Measurements from ENCODE around the gene SNX8.
A peak's percentile ranks its signal among the peaks of the same experiment; 100 is the strongest.

SNX8 gene

GRCh38 chr7:2213551-2214215, 100.6 kb downstream of the SNX8 start:
- peaks cover 0 to 5% (median 0%) of the 10 kb centered on the region in 5 donors for H3K9me3 ChIP-seq (ENCODE audit: control insufficient read depth in 5 of 5, low read length in 5 of 5)
- H3K4me3 ChIP-seq (ENCODE audit: low read depth in 1 of 5, low read length in 5 of 5): no peak overlapping the region
- H3K9ac ChIP-seq (ENCODE audit: low read length in 5 of 5): no peak overlapping the region
- no peak overlapping the region for H3K27ac ChIP-seq (ENCODE audit: low read depth, low read length)
- no peaks in the 10 kb centered on the region for H3K27me3 ChIP-seq (ENCODE audit: control insufficient read depth in 5 of 5, insufficient read depth in 4 of 5, low read length in 5 of 5)
- no peaks in the 10 kb centered on the region for H3K4me1 ChIP-seq (ENCODE audit: control insufficient read depth in 5 of 5, insufficient read depth in 5 of 5, low read length in 5 of 5)
- H3K36me3 ChIP-seq (ENCODE audit: control insufficient read depth in 5 of 5, insufficient read depth in 5 of 5, low read length in 5 of 5): peaks cover 0 to 85% (median 76%) of the 10 kb centered on the region in 5 donors

DNA sequence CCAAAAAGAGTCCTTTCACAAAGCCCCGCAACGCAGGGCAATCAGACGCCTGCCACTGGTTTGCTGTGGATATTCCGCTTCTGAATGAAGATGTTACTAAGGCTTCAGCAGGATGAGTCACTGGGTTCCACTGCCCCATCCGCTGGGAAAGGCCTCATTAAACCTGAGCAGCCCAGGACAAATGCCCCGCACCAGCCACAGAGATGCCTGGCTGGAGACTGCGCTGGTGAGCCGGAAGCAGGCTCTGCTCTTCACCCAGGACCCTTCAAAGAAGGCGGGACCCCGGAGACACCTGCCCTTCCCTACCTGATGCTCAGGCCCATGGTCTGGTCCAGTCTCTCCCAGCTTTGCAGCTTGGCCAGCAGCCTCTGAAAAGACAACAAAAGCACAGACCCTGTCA, 101.3 kb downstream of the SNX8 start:
- no peak overlapping the region for H3K9ac ChIP-seq (ENCODE audit: low read length in 5 of 5)
- no peaks in the 10 kb centered on the region for H3K27me3 ChIP-seq (ENCODE audit: control insufficient read depth in 5 of 5, insufficient read depth in 4 of 5, low read length in 5 of 5)
- H3K9me3 ChIP-seq (ENCODE audit: control insufficient read depth in 5 of 5, low read length in 5 of 5): peaks cover 0 to 5% (median 0%) of the 10 kb centered on the region in 5 donors
- H3K4me1 ChIP-seq (ENCODE audit: control insufficient read depth in 5 of 5, insufficient read depth in 5 of 5, low read length in 5 of 5): no peaks in the 10 kb centered on the region
- H3K27ac ChIP-seq (ENCODE audit: low read depth, low read length): no peak overlapping the region
- peaks cover 2 to 85% (median 73%) of the 10 kb centered on the region in 5 donors for H3K36me3 ChIP-seq (ENCODE audit: control insufficient read depth in 5 of 5, insufficient read depth in 5 of 5, low read length in 5 of 5)
- no peak overlapping the region for H3K4me3 ChIP-seq (ENCODE audit: low read depth in 1 of 5, low read length in 5 of 5)

DNA sequence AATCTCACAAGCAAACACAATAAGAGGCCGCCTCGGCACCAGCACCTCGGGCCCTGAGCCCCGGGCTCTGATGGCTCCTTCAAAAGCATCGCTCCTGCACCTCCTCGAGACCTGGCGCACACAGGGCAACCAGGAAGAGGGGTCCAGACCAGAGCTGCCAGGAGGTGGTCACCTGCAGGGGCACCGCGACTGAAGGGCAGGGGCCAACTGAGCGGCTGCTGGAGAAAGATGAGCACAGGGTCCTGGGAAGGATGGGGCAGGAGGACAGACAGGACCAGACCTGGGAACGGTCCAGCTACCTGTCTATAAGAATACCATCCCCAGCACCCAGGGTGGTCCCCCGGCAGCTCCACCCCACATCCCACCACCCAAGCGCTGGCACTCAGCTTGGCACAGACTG, 102.3 kb downstream of the SNX8 start:
- no peak overlapping the region for H3K4me3 ChIP-seq (ENCODE audit: low read depth in 1 of 5, low read length in 5 of 5)
- peaks cover 3 to 85% (median 71%) of the 10 kb centered on the region in 5 donors for H3K36me3 ChIP-seq (ENCODE audit: control insufficient read depth in 5 of 5, insufficient read depth in 5 of 5, low read length in 5 of 5)
- H3K27me3 ChIP-seq (ENCODE audit: control insufficient read depth in 5 of 5, insufficient read depth in 4 of 5, low read length in 5 of 5): no peaks in the 10 kb centered on the region
- no peak overlapping the region for H3K27ac ChIP-seq (ENCODE audit: low read depth, low read length)
- H3K9ac ChIP-seq (ENCODE audit: low read length in 5 of 5): no peak overlapping the region
- no peaks in the 10 kb centered on the region for H3K4me1 ChIP-seq (ENCODE audit: control insufficient read depth in 5 of 5, insufficient read depth in 5 of 5, low read length in 5 of 5)
- H3K9me3 ChIP-seq (ENCODE audit: control insufficient read depth in 5 of 5, low read length in 5 of 5): peaks cover 0 to 5% (median 0%) of the 10 kb centered on the region in 5 donors

GRCh38 chr7:2211259-2211880, 102.9 kb downstream of the SNX8 start:
- peaks cover 3 to 79% (median 67%) of the 10 kb centered on the region in 5 donors for H3K36me3 ChIP-seq (ENCODE audit: control insufficient read depth in 5 of 5, insufficient read depth in 5 of 5, low read length in 5 of 5)

GRCh38 chr7:2210551-2211258, 103.5 kb downstream of the SNX8 start:
- no peak overlapping the region for H3K4me3 ChIP-seq (ENCODE audit: low read depth in 1 of 5, low read length in 5 of 5)
- H3K9me3 ChIP-seq (ENCODE audit: control insufficient read depth in 5 of 5, low read length in 5 of 5): peaks cover 0 to 5% (median 0%) of the 10 kb centered on the region in 5 donors
- no peaks in the 10 kb centered on the region for H3K27me3 ChIP-seq (ENCODE audit: control insufficient read depth in 5 of 5, insufficient read depth in 4 of 5, low read length in 5 of 5)
- peaks cover 3 to 73% (median 64%) of the 10 kb centered on the region in 5 donors for H3K36me3 ChIP-seq (ENCODE audit: control insufficient read depth in 5 of 5, insufficient read depth in 5 of 5, low read length in 5 of 5)
- H3K9ac ChIP-seq (ENCODE audit: low read length in 5 of 5): no peak overlapping the region
- H3K27ac ChIP-seq (ENCODE audit: low read depth, low read length): no peak overlapping the region
- no peaks in the 10 kb centered on the region for H3K4me1 ChIP-seq (ENCODE audit: control insufficient read depth in 5 of 5, insufficient read depth in 5 of 5, low read length in 5 of 5)

More at GRCh38 chr7:2211259-2211880, 102.9 kb downstream of the SNX8 start:
- no peaks in the 10 kb centered on the region for H3K4me1 ChIP-seq (ENCODE audit: control insufficient read depth in 5 of 5, insufficient read depth in 5 of 5, low read length in 5 of 5)
- H3K27ac ChIP-seq (ENCODE audit: low read depth, low read length): no peak overlapping the region
- peaks cover 0 to 5% (median 0%) of the 10 kb centered on the region in 5 donors for H3K9me3 ChIP-seq (ENCODE audit: control insufficient read depth in 5 of 5, low read length in 5 of 5)
- H3K4me3 ChIP-seq (ENCODE audit: low read depth in 1 of 5, low read length in 5 of 5): no peak overlapping the region
- no peaks in the 10 kb centered on the region for H3K27me3 ChIP-seq (ENCODE audit: control insufficient read depth in 5 of 5, insufficient read depth in 4 of 5, low read length in 5 of 5)
- H3K9ac ChIP-seq (ENCODE audit: low read length in 5 of 5): no peak overlapping the region

DNA sequence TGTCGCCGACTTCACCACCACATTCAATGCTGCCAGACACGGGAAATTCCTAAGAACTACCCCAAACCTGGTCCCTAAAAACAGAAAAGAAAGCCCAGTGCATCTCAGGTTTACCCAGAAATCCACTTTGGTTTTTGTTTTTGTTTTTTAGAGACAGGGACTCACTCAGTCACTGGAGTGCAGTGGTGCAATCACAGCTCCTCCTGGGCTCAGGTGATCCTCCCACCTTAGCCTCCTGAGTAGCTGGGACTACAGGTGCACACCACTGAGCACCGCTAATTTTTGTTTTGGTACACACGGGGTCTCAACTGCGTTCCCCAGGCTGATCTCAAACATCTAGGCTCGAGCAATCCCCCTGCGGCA, 104.3 kb downstream of the SNX8 start:
- Histone ChIP-seq H3K36me3 (ENCODE audit: control insufficient read depth in 5 of 5, insufficient read depth in 5 of 5, low read length in 5 of 5) (peaks cover 3 to 67% (median 63%) of the 10 kb centered on the region in 5 donors), H3K27ac (ENCODE audit: low read depth, low read length) (no peak overlapping the region), H3K4me1 (ENCODE audit: control insufficient read depth in 5 of 5, insufficient read depth in 5 of 5, low read length in 5 of 5) (peaks cover 0 to 5% (median 3%) of the 10 kb centered on the region in 5 donors), H3K9me3 (ENCODE audit: control insufficient read depth in 5 of 5, low read length in 5 of 5) (no peaks in the 10 kb centered on the region), H3K4me3 (ENCODE audit: low read depth in 1 of 5, low read length in 5 of 5) (no peak overlapping the region), H3K27me3 (ENCODE audit: control insufficient read depth in 5 of 5, insufficient read depth in 4 of 5, low read length in 5 of 5) (no peaks in the 10 kb centered on the region), H3K9ac (ENCODE audit: low read length in 5 of 5) (peak overlapping the region in 1 of 5 donors; percentile 43)

- peaks cover 0 to 10% (median 7%) of the 10 kb centered on the region in 5 donors for H3K4me1 ChIP-seq (ENCODE audit: control insufficient read depth in 5 of 5, insufficient read depth in 5 of 5, low read length in 5 of 5)
- no peaks in the 10 kb centered on the region for H3K27me3 ChIP-seq (ENCODE audit: control insufficient read depth in 5 of 5, insufficient read depth in 4 of 5, low read length in 5 of 5)
- H3K36me3 ChIP-seq (ENCODE audit: control insufficient read depth in 5 of 5, insufficient read depth in 5 of 5, low read length in 5 of 5): peaks cover 3 to 65% (median 60%) of the 10 kb centered on the region in 5 donors
- H3K9me3 ChIP-seq (ENCODE audit: control insufficient read depth in 5 of 5, low read length in 5 of 5): no peaks in the 10 kb centered on the region
- peak overlapping the region in 1 of 5 donors; percentile 43 for H3K9ac ChIP-seq (ENCODE audit: low read length in 5 of 5)
- H3K4me3 ChIP-seq (ENCODE audit: low read depth in 1 of 5, low read length in 5 of 5): no peak overlapping the region
- H3K27ac ChIP-seq (ENCODE audit: low read depth, low read length): no peak overlapping the region
Measured at GRCh38 chr7:2209146-2209960, 104.9 kb downstream of the SNX8 start.

GRCh38 chr7:2208712-2209111, 105.5 kb downstream of the SNX8 start:
- Histone ChIP-seq H3K4me3 (ENCODE audit: low read depth in 1 of 5, low read length in 5 of 5) (no peak overlapping the region), H3K9me3 (ENCODE audit: control insufficient read depth in 5 of 5, low read length in 5 of 5) (no peaks in the 10 kb centered on the region), H3K4me1 (ENCODE audit: control insufficient read depth in 5 of 5, insufficient read depth in 5 of 5, low read length in 5 of 5) (peaks cover 0 to 10% (median 7%) of the 10 kb centered on the region in 5 donors), H3K36me3 (ENCODE audit: control insufficient read depth in 5 of 5, insufficient read depth in 5 of 5, low read length in 5 of 5) (peaks cover 3 to 62% (median 56%) of the 10 kb centered on the region in 5 donors), H3K9ac (ENCODE audit: low read length in 5 of 5) (no peak overlapping the region), H3K27me3 (ENCODE audit: control insufficient read depth in 5 of 5, insufficient read depth in 4 of 5, low read length in 5 of 5) (no peaks in the 10 kb centered on the region), H3K27ac (ENCODE audit: low read depth, low read length) (no peak overlapping the region)

DNA sequence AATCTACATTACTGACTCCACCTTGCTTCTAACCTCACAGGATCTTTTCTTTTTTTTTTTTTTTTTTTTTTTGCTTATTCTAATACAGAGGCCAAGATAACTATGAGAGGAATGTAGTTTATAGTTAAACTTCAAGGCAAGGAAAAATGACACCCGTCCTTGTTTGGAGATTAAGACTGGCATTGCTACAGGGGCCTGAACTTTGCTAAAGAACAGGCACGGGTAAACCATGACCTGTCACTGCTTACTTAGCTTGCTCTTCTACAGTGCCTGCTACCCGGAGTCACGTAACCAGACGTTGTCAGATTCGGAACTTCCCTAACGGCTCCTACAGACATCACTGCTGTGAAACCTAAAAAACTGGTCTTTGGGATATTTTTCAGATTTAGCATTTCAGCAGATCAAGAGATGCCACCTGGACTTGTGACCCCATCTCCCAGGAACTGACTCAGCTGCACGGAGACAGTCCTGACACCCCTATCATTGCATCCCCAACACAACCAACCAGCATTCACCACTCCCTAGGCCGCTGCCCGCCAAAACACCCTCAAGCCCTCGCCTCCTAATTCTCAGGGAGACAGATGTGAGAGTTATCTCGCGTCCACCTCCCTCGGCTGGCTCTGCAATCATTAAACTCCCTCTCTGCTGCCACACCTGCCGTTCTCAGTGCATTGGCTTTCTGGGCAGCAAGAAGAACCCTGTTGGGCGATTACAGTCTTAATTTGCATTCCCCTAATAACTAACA, 109.0 kb downstream of the SNX8 start:
- Histone ChIP-seq H3K36me3 (ENCODE audit: control insufficient read depth in 5 of 5, insufficient read depth in 5 of 5, low read length in 5 of 5) (peaks cover 3 to 47% (median 34%) of the 10 kb centered on the region in 5 donors), H3K4me1 (ENCODE audit: control insufficient read depth in 5 of 5, insufficient read depth in 5 of 5, low read length in 5 of 5) (peaks cover 0 to 10% (median 7%) of the 10 kb centered on the region in 5 donors), H3K9ac (ENCODE audit: low read length in 5 of 5) (no peak overlapping the region), H3K9me3 (ENCODE audit: control insufficient read depth in 5 of 5, low read length in 5 of 5) (no peaks in the 10 kb centered on the region), H3K4me3 (ENCODE audit: low read depth in 1 of 5, low read length in 5 of 5) (no peak overlapping the region), H3K27me3 (ENCODE audit: control insufficient read depth in 5 of 5, insufficient read depth in 4 of 5, low read length in 5 of 5) (no peaks in the 10 kb centered on the region), H3K27ac (ENCODE audit: low read depth, low read length) (no peak overlapping the region)
